Midbrain (tissue), 1 donor: ENCODE measurements around the gene PCID2.
A peak's percentile ranks its signal among the peaks of the same experiment; 100 is the strongest.
"Not testable (repeated sequence)": the region's sequence is repeated elsewhere in the genome, so short reads cannot be mapped to it uniquely, and the experiment has no call there.

Experiments used
- DNase-seq: peaks from one replicate; lab custom pipeline; 2025; lab: John Stamatoyannopoulos, UW

The PCID2 gene

GRCh38 chr13:113208421-113209335 lies at the start of gene PCID2:
Gene PCID2 (minus strand): TSS chr13:113208669. CDS start chr13:113208634, 35 bp downstream.
- DNase-seq: peak; percentile 92

DNA sequence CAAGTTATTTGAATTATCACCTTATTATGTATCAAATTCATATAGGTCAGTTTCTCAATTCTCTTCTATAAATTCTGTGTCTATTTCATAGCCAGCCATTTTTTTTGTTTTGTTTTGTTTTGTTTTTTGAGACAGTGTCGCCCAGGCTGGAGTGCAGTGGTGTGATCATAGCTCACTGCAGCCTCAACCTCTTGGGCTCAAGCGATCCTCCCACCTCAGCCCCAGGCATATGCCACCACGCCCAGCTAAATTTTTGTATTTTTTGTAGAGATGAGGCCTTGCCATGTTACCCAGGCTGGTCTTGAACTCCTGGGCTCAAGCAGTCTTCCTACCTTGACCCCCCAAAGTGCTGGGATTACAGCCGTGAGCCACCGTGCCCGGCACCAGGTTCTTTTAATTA lies 49.4 kb upstream of the PCID2 start:
- not testable (repeated sequence) for DNase-seq

DNA sequence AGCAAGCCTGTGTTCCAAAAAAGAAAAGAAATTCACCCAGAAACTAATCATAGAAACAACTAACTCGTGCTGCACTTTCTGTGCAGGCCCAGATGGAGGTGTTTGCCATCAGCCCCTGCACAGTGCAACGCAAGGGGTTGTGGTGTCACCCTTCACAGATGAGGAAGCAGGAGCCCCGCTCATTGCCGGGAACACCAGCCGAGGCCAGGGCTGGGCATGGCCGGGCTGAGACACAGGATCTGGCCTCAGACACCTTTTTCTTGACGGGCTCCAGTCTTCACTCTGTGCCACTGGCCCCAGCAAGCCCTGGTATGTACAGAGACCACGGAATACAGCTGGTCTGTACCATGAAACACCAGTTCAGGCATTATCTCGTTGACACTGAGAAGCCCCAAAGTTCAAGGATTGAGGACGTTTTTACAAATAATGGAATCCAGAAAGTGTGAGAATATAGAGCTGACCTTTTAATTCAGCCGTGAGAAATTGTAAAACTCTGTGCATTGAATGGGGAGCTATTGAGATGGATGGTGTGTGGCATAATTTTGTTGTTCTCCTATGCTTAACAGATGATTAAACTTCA lies 44.1 kb upstream of the PCID2 start:
- no peak for DNase-seq

- no peak for DNase-seq
Measured at GRCh38 chr13:113245849-113246796, 37.7 kb upstream of the PCID2 start.

- no peak for DNase-seq
Measured at GRCh38 chr13:113243847-113244246, 35.4 kb upstream of the PCID2 start.

- not testable (repeated sequence) for DNase-seq
Measured at GRCh38 chr13:113241623-113242022, 33.2 kb upstream of the PCID2 start.

GRCh38 chr13:113239986-113240385 lies 31.5 kb upstream of the PCID2 start:
- no peak for DNase-seq

DNA sequence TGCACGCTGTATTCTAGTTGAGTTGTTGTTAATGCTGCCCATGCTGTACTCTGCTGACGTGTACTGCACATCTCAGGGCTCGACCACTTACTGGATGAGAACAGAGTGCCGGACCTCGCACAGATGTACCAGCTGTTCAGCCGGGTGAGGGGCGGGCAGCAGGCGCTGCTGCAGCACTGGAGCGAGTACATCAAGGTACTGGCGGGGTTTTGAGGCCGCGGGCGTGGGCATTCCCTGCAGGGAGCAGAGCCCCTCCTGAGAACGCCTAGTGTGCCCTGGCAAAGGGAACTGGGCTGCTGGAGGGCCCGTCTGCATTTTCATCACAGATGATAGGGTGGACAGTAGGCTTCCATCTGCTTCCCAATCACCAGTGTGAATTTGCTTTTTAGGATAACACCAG lies 30.9 kb upstream of the PCID2 start:
- DNase-seq: no peak

GRCh38 chr13:113238536-113238935 lies 30.1 kb upstream of the PCID2 start:
- no peak for DNase-seq

GRCh38 chr13:113233101-113233500 lies 24.6 kb upstream of the PCID2 start:
- no peak for DNase-seq

DNA sequence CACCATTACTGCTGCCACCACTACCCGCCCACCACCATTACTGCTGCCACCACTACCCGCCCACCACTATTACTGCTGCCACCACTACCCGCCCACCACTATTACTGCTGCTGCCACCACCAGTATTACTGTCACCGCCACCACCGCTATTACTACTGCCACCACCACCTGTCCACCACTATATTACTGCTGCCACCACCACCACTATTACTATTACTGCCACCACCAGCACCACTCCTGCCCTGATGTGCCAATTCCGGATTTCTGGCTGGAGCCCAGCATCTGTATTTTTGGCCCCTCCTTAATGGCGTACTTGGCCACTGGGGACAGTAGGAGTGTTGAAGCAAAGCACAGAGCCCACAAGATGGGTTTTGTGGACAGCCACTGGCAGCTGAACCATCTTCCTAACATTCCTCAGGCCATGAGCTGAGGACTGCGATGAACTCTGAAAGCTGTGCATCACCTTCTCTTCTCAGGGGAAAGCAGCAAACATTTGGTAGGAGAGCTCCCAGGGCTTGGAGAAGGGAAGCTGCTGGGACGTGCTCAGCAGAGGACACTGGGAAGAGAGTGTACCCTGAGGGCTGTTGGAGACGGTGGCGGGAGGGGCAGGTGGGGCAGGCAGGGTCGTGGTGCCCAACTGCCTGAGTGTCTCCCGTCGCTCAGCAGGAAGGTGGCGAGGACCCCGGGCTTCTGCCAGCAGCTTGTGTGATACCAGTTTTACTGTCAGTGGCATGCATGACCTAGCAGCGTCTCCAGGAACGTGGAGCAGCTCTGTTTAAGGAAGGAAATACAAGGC lies 23.9 kb upstream of the PCID2 start:
- DNase-seq: no peak

DNA sequence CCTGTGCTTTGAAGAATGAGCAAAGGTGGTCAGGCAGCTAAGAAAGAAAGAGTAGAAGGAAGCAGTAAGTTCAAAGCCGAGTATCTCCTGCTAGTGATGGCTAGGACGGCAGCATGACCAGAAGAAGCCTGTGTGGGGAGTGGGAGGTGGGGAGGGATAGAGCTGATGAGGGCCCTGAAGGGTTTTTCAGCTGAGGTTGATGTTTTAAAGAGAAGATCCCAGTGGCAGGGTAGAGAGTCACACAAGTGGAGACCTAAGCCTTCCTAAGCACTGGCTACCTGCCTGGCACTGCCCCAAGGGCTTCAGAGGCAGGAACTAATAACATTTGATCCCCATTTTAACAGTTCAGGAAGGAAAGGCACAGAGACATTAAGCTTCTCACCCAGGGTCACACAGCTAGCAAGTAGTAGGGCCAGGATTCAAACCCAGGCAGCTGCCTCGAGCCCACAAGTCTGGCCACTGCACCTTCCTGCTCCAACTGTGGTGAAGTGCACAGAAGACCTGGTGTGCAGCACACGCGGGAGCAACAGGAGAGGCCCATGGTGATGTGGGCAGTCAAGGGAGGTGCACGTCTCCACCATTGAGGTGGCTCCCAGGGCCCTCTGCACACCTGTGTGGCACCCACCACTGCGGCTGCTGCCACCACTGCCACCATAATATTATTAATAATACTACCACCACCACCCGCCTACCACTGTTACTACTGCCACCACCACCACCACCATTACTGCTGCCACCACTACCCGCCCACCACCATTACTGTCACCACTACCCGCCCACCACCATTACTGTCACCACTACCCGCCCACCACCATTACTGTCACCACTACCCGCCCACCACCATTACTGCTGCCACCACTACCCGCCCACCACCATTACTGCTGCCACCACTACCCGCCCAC lies 23.1 kb upstream of the PCID2 start:
- DNase-seq: no peak

DNA sequence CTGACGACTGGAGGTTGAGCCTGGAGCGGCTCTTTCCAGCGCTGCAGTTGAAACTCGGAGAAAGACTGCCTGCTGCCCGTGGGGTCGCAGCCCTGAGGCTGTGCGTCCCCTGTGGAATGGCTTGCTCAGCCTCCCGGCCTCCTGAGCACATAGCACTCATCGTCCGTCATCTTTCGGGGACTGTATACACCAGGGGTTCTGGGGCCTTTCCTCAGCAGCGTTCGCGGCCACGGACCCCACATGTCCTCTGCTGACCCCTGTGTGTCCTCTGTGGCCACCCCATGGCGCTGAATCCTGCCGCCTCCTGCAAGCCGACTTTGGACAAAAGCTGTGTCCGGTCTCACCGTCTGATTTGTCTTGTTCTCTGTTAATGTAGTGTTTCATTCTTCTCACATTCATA lies 21.3 kb upstream of the PCID2 start:
- DNase-seq: no peak

- no peak for DNase-seq
Measured at GRCh38 chr13:113229161-113229560, 20.7 kb upstream of the PCID2 start.

GRCh38 chr13:113226873-113227450 lies 18.5 kb upstream of the PCID2 start:
- DNase-seq: no peak

DNA sequence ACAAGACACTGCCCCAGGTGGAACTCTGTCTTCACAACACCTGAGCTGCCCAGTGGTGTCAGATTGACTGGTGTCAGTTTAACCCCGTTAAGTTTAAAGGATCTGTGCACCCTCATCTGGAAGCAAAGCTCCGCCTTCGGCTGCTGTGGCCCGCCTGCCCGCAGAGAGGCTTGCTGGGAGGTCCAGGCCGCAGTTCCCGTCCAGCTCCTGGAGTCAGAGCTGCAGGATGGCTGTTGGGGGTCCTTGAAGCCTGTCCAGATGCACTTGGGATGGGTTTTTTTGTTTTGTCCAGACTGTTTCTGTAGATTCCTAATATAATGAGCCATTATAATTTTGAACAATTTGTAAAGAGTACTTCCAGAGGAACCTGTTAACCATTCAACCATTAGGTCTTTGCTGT lies 17.0 kb upstream of the PCID2 start:
- DNase-seq: no peak

- no peak for DNase-seq
Measured at GRCh38 chr13:113224486-113224885, 16.0 kb upstream of the PCID2 start.

GRCh38 chr13:113223070-113223469 lies 14.6 kb upstream of the PCID2 start:
- no peak for DNase-seq

GRCh38 chr13:113220877-113221276 lies 12.4 kb upstream of the PCID2 start:
- DNase-seq: no peak

GRCh38 chr13:113220141-113220598 lies 11.7 kb upstream of the PCID2 start:
- no peak for DNase-seq
